Measurements from ENCODE around the gene NIBAN1. TPM values are rescaled to one million over a fixed set of nuclear protein-coding genes. Genes with fewer than 3 reads are reported as not detected.

NIBAN1 gene
- total RNA-seq, 4 donors from 2014 or later, result 17.7 to 26.4 (median 22.1) TPM

DNA sequence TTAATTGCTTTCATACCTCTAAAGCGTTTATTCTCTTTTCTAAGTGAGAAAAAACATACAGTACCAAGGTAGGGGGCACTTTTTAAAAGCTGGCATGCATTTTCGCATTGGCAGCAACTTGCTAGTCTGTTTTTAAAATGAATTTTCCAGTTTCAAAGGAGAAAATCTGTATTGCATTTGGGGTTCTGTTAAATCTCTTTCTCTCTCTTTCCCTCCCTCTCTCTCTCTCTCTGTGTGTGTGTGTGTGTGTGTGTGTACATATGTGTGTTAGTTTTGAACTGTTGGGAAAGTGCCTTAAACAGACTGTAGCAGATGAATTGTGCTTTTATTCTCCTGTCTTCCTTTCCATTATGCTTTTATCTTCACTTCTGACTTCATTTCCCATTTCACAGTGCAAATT is 7.3 kb downstream of the NIBAN1 start:
- Histone ChIP-seq H3K27me3 (no peaks in the 10 kb centered on the region), H3K4me3 (no peak overlapping the region), H3K9me3 (no peaks in the 10 kb centered on the region), H3K27ac (no peak overlapping the region), H3K36me3 (peaks cover 0 to 7% (median 0%) of the 10 kb centered on the region in 3 donors), H3K4me1 (peaks cover 0 to 17% (median 5%) of the 10 kb centered on the region in 4 donors)
- 86 to 94% methylated on average over 2 of the region's 2 CpGs for WGBS, 2 donors
- no peak for DNase-seq (ENCODE audit: low spot score in 2 of 2)
- TF ChIP-seq, protein P1, sequence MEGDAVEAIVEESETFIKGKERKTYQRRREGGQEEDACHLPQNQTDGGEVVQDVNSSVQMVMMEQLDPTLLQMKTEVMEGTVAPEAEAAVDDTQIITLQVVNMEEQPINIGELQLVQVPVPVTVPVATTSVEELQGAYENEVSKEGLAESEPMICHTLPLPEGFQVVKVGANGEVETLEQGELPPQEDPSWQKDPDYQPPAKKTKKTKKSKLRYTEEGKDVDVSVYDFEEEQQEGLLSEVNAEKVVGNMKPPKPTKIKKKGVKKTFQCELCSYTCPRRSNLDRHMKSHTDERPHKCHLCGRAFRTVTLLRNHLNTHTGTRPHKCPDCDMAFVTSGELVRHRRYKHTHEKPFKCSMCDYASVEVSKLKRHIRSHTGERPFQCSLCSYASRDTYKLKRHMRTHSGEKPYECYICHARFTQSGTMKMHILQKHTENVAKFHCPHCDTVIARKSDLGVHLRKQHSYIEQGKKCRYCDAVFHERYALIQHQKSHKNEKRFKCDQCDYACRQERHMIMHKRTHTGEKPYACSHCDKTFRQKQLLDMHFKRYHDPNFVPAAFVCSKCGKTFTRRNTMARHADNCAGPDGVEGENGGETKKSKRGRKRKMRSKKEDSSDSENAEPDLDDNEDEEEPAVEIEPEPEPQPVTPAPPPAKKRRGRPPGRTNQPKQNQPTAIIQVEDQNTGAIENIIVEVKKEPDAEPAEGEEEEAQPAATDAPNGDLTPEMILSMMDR (IDR thresholded peaks at IDR 0.05), result no peak
- no peak for TF ChIP-seq POLR2A (IDR thresholded peaks at IDR 0.05)
- no peak for TF ChIP-seq EP300 (IDR thresholded peaks at IDR 0.05)

DNA sequence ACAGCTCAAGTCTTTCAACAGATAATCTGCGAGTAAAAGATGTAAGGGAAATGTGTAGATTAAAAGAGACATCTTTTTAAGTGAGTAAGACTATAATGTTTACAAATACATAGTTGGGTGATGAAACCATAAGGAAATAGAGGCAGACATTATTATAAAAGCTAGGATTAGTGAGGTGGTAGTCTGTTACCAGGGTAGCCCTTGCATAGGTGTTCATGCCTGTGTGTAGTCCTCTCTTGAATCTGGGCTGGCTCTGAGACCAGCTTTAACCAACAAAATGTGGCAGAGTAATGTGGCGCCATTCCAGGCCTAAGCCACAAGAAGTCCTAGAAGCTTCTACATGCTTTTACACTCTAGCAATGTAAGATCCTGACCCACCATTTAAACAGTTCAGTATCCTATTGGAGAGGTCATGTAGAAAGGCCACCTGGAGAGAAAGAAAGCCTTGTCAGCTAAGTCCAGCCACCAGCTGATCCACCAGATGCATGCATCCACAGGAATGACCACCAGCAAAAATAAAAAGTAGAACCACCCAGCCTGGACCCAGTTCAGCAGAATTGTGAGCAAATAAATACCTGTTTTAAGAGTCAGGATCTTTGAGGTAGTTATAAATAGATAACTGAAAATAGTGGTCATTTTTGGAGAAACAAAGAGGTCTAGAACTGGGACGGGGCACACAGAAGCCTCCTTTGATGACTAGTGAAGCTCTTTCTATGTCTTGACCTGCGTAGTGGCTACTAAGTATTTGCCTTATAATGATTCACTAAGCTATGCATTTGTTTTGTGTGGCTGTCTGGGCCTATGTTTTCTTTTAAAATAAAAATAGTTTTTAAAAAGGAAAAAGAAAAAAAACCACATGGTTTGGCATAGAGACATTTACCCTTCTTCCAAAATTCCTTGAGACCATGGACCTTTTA is 8.1 kb downstream of the NIBAN1 start:
- peaks cover 0 to 9% (median 2%) of the 10 kb centered on the region in 4 donors for H3K4me1 ChIP-seq
- WGBS, 2 donors, result 61 to 66% methylated on average over 4 of the region's 4 CpGs
- no peaks in the 10 kb centered on the region for H3K9me3 ChIP-seq
- no peak for DNase-seq (ENCODE audit: low spot score in 2 of 2)
- no peaks in the 10 kb centered on the region for H3K27me3 ChIP-seq
- H3K27ac ChIP-seq, result no peak overlapping the region
- no peak overlapping the region for H3K4me3 ChIP-seq
- TF ChIP-seq, protein P1 (IDR thresholded peaks at IDR 0.05), result no peak
- no peak for TF ChIP-seq EP300 (IDR thresholded peaks at IDR 0.05)
- TF ChIP-seq POLR2A (IDR thresholded peaks at IDR 0.05), result no peak
- peaks cover 0 to 7% (median 0%) of the 10 kb centered on the region in 3 donors for H3K36me3 ChIP-seq

GRCh38 chr1:184965439-184965838 is 8.9 kb downstream of the NIBAN1 start:
- TF ChIP-seq, protein P1 (IDR thresholded peaks at IDR 0.05), result no peak
- TF ChIP-seq POLR2A (IDR thresholded peaks at IDR 0.05) (no peak), EP300 (IDR thresholded peaks at IDR 0.05) (no peak)
- peaks cover 0 to 2% (median 0%) of the 10 kb centered on the region in 4 donors for H3K4me1 ChIP-seq
- no peak overlapping the region for H3K4me3 ChIP-seq
- H3K9me3 ChIP-seq, result no peaks in the 10 kb centered on the region
- DNase-seq (ENCODE audit: low spot score in 2 of 2), result no peak
- no peak overlapping the region for H3K27ac ChIP-seq
- 94 to 98% methylated on average over 8 of the region's 8 CpGs for WGBS, 2 donors
- H3K36me3 ChIP-seq, result peaks cover 0 to 7% (median 0%) of the 10 kb centered on the region in 3 donors
- H3K27me3 ChIP-seq, result no peaks in the 10 kb centered on the region

DNA sequence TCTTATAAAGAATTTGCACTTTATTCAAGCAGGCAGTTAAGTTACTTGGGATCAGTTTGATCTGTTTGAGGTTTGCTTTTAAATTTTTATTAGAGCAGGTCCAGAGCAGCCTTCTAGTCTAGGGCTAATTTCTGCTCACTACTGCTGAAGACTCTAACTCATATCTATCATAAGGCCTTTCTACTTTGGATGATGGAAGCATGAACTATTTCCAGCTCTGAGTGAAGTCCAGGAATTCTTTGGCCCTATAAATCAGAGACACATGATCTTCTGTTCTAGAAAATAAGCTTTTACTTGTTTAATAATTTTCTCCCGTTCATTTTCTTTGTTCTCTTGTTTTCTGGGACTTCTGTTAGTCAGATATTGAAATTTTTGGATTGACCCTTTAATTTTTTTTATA is 14.7 kb downstream of the NIBAN1 start:
- no peaks in the 10 kb centered on the region for H3K27me3 ChIP-seq
- WGBS, 2 donors, result 19 to 22% methylated on average over 1 of the region's 1 CpG
- no peak overlapping the region for H3K4me3 ChIP-seq
- no peak for DNase-seq (ENCODE audit: low spot score in 2 of 2)
- peaks cover 0 to 26% (median 0%) of the 10 kb centered on the region in 4 donors for H3K4me1 ChIP-seq
- H3K9me3 ChIP-seq, result no peaks in the 10 kb centered on the region
- peaks cover 0 to under 1% (median 0%) of the 10 kb centered on the region in 3 donors for H3K36me3 ChIP-seq
- H3K27ac ChIP-seq, result peak overlapping the region in 2 of 4 donors; percentile 44 to 45
- TF ChIP-seq POLR2A (IDR thresholded peaks at IDR 0.05) (no peak), EP300 (IDR thresholded peaks at IDR 0.05) (no peak)
- TF ChIP-seq, protein P1 (IDR thresholded peaks at IDR 0.05), result no peak
